AG09309 (cell line): ENCODE results near the gene CXorf38.

Source experiments
- DNase-seq: peaks from one replicate; pipeline ENCODE4 v3.0.0-alpha.2; 2010; ENCODE audit warnings: low read depth
- H3K4me3 ChIP-seq: 2 replicates; pipeline ENCODE4 v1.5.1; 2011; ENCODE audit warnings: mild to moderate bottlenecking, low read depth, low read length, moderate library complexity; ENCODE audit not compliant: control insufficient read depth
- CTCF ChIP-seq: IDR thresholded peaks from 2 replicates; pipeline ENCODE4 v1.5.1; 2011; ENCODE audit warnings: mild to moderate bottlenecking, low read depth, low read length, inconsistent platforms; ENCODE audit not compliant: insufficient read depth, control insufficient read depth; ENCODE audit errors: missing control alignments

The CXorf38 gene

DNA sequence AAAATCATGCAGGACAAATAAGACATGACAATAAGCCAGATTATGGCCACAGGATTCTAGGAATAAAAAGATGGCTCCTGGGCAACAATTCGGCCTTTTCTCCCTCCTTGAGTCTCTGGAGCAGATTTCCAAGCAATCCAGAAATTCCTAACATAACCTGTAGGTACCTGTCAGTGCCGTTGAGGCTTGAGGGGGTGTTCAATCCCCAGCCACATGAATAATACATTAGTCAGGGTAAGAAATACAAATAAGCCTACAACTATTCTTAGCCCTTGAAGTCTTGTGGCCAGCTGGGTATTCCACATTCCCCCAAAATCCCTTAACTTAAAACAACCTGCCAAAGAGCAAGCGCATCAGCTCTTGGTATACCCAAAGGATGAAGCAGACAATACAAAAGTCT lies 9.7 kb downstream of the CXorf38 start:
- TF ChIP-seq CTCF: no peak

DNA sequence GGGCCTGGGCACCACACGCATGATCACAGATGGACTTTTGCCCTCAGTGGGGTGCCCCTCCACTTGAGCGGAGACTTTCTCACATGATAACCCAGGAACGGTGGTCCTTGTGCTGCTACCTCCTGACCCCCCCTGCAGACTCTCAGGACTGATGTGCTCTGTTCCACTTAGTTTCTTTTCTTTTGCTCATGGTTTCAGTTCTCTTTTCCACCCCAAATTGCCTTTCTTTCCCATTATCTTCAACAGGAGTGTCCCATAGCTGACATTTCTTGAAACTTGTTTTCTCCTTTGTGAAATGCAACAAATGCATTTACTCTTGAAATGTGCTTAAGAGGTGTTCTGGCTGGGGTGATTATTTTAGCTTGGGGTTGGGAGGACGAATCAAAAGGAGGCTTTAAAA lies 15.2 kb downstream of the CXorf38 start:
- H3K4me3 ChIP-seq: no peak overlapping the region
- no peak for TF ChIP-seq CTCF
- DNase-seq: no peak

More for the DNA sequence above, 9.7 kb downstream of the CXorf38 start:
- H3K4me3 ChIP-seq: no peak overlapping the region
- DNase-seq: no peak

GRCh38 chrX:40628506-40628905 lies 18.9 kb downstream of the CXorf38 start:
- DNase-seq: no peak
- H3K4me3 ChIP-seq: no peak overlapping the region
- TF ChIP-seq CTCF: no peak

- TF ChIP-seq CTCF: no peak
- no peak for DNase-seq
These were observed 22.1 kb downstream of the CXorf38 start for GRCh38 chrX:40625294-40625693.

GRCh38 chrX:40623665-40624064 lies 23.7 kb downstream of the CXorf38 start:
- no peak overlapping the region for H3K4me3 ChIP-seq
- no peak for DNase-seq
- TF ChIP-seq CTCF: no peak

More at GRCh38 chrX:40625294-40625693, 22.1 kb downstream of the CXorf38 start:
- no peak overlapping the region for H3K4me3 ChIP-seq

DNA sequence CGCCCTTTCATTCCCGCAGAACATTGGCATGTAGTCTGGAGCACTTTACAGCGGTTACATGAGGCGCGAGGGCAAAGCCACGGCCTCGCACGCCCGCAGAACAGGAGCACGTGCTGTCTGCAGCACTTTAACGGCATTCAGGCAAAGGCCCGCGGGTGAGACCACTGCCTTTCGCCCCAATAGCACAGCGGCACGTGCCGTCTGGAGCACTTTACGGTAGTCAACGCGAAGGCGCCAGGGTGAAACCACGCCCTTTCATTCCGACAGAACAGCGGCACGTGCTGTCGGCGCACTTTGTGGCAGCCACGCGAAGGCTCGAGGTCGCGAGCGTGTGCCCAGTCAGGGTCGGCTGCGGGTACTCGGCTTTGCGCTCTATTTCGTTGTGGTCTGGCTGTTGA lies 24.2 kb downstream of the CXorf38 start, which contains the start of gene MPC1L:
Gene MPC1L (plus strand): TSS at position 290 of the 398 bp plus-strand sequence. CDS start 138 bp downstream, outside the sequence.
- DNase-seq: no peak
- TF ChIP-seq CTCF: no peak
- H3K4me3 ChIP-seq: no peak within 1 kb of the TSS
